AG09319 (cell line): Measurements from ENCODE around the gene ANKRD33B.
"Not testable (repeated sequence)": the region's sequence is repeated elsewhere in the genome, so short reads cannot be mapped to it uniquely, and the experiment has no call there.

Experiments
- DNase-seq: peaks from one replicate; pipeline ENCODE4 v3.0.0-alpha.2; 2010; ENCODE audit warnings: low read depth; ENCODE audit errors: extremely low read depth
- TF ChIP-seq, protein P1 (sequence below): IDR thresholded peaks from 2 replicates; pipeline ENCODE4 v1.5.1; 2011; ENCODE audit warnings: low read depth, mild to moderate bottlenecking, inconsistent platforms, low read length, moderate library complexity

ANKRD33B gene

DNA sequence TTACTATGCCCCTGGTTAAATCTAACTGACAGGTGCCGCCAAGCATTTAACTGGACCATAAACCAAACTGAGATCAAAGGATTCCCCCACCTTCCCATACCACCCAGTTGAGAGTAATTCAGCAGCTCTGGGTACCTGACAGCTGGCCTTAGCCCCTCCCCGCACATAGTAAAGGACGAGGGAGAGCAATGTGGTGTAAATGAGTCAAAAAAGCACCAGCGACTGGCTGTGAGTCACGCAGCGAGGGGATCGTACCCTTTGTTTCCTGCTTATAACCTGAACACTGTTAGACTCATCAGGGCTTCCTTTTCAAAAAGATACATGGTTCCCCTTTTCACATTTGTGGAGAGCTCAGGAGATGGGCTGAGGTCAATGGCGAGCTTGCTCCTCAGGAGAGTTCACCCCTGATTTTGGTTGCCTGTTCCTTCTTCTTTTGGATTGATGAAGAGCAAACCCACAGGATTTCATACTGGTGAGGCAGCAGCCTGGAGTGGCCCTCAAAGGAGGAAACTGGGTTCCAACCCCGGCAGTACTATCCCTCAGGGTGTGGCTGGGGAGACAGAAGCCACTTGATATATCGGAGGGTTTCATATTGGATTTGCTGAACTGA is 71.5 kb downstream of the ANKRD33B start:
- no peak for DNase-seq
- TF ChIP-seq, protein P1, sequence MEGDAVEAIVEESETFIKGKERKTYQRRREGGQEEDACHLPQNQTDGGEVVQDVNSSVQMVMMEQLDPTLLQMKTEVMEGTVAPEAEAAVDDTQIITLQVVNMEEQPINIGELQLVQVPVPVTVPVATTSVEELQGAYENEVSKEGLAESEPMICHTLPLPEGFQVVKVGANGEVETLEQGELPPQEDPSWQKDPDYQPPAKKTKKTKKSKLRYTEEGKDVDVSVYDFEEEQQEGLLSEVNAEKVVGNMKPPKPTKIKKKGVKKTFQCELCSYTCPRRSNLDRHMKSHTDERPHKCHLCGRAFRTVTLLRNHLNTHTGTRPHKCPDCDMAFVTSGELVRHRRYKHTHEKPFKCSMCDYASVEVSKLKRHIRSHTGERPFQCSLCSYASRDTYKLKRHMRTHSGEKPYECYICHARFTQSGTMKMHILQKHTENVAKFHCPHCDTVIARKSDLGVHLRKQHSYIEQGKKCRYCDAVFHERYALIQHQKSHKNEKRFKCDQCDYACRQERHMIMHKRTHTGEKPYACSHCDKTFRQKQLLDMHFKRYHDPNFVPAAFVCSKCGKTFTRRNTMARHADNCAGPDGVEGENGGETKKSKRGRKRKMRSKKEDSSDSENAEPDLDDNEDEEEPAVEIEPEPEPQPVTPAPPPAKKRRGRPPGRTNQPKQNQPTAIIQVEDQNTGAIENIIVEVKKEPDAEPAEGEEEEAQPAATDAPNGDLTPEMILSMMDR: no peak

DNA sequence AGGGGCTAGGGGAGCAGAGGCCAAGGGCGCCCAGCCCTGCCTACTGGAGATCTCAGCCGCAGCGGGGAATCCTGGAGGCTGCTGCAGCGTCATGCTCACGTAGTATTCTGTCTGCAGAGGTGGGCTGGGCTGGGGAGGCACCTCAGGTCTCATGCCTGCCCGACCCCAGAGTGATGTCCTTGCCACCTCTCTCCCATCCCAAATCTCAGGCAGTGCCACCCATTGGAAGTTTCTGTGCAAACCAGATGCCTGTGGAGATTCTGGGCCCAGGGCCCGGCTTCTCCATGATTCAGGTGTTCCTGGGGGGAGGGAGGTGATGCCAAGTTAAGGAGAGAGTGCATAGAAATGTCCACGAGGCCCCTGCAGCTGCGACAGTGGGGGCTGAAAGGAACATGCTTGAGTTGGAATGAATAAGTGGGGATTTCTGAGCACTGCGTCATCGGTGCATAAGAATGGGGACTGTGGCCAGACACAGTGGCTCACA is 72.0 kb downstream of the ANKRD33B start:
- no peak for DNase-seq
- TF ChIP-seq, protein P1: no peak

DNA sequence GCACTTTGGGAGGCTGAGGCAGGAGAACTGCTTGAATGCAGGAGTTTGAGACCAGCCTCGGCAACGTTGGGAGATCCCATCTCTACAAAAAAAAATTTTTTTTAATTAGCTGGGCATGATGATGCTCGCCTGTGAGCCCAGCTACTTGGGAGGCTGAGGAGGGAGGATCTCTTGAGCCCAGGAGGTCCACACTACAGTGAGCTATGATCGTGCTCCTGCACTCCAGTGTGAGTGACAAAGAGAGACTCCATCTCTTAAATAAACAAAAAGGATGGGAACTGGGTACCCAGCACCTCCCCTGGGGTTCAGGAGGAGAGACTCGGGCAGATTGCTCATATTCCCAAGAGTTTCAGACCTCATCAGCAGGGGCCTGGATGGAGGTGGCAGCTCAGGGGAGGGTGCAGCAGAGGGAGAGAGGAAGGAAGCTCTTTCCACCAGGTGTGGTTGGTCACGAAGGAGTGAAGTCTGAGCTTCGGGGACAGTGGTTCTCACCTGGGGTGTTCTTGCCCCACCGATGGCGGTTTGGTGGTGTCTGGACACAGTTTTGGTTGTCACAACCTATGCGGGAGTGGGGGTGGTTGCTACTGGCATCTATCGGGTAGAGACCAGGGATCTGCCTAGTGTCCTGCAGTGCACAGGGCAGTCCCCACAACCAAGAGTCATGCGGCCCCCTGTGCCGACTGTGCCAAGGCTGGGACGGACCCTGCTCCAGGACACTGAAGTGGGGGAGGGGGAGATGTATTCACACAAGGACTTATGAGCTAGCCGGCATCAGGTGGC is 72.7 kb downstream of the ANKRD33B start:
- TF ChIP-seq, protein P1: no peak

DNA sequence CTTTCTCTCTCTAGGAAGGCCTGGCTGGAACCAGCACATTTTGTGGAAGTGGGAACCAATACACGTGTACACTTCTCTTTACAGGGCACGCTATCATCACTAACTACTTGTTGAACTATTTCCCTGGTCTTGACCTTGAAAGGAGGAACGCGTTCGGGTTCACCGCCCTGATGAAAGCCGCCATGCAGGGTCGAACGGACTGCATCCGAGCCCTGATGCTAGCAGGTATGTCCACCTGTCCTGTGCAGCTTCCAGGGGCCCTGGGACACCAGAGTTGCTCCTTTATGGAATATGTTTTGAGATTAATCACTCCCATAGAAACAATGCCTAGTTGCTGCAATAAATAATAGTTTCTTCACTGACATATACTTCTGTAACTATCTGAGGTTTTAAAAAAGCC is 74.1 kb downstream of the ANKRD33B start:
- TF ChIP-seq, protein P1: no peak
- no peak for DNase-seq

More for the DNA sequence above, 72.7 kb downstream of the ANKRD33B start:
- no peak for DNase-seq

DNA sequence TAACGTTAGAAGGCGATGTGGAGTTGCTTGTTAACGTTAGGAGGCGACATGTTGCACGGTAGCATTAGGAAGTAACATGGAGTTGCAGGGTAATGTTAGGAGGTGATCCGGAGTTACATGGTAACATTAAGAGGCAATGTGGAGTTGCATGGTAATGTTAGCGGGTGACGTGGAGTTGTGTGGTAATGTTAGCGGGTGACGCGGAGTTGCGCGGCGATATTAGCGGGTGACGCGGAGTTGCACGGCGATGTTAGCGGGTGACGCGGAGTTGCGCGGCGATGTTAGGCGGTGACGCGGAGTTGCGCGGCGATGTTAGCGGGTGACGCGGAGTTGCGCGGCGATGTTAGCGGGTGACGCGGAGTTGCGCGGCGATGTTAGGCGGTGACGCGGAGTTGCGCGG is 74.9 kb downstream of the ANKRD33B start:
- DNase-seq: not testable (repeated sequence)

DNA sequence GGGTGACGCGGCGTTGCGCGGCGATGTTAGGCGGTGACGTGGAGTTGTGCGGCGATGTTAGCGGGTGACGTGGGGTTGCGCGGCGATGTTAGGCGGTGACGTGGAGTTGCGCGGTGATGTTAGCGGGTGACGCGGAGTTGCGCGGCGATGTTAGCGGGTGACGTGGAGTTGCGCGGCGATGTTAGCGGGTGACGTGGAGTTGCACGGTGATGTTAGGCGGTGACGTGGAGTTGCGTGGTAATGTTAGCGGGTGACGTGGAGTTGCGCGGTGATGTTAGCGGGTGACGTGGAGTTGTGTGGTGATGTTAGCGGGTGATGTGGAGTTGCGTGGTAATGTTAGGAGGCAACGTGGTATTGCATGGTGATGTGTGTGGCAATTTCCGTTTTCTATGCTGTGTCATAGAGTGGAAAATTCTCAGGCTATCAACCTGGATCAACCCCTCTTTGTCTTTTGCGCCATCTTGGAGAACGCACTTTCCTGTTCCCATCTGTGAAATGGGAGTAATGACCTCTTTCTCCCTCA is 76.0 kb downstream of the ANKRD33B start:
- no peak for DNase-seq
- TF ChIP-seq, protein P1: no peak

DNA sequence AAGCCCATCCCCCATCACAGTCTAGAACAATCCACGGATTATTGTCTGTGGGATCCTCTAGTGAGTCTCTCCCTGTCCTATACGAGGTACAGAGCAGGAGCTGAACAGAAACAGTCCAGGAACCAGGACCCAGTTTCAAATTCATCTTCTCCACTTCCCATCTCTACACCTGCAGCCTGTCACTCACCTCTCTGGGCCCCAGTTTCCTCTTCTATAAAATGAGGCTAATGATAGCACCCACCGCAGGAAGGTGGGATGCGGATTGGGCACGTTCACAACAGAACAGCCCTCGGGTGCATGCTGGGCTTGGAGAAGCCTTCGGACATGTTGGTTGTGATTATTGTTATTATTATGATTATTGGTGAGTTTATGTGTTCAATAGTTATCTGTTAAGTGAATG is 78.5 kb downstream of the ANKRD33B start:
- DNase-seq: no peak
- TF ChIP-seq, protein P1: no peak
